T-helper 2 cell treated with Interferon-gamma antibody and Interleukin-4, amounts not matched to agents 5 μg/mL and 100 μg/mL, for 36 hours (primary cell): ENCODE results near the gene ZFR.
A peak's percentile ranks its signal among the peaks of the same experiment; 100 is the strongest.

Experiments
- DNase-seq: peaks from one replicate; pipeline ENCODE4 v3.0.0; 2021; ENCODE audit warnings: low spot score
- H3K27ac Mint-ChIP-seq: one replicate; pipeline ENCODE4 v1.8.0; 2021; ENCODE audit warnings: mild to moderate bottlenecking, mixed read lengths
- H3K27me3 Mint-ChIP-seq: one replicate; pipeline ENCODE4 v1.8.0; 2021; ENCODE audit warnings: low read depth, mixed read lengths
- H3K36me3 Mint-ChIP-seq: one replicate; pipeline ENCODE4 v1.8.0; 2021; ENCODE audit warnings: low read depth, mixed read lengths
- H3K4me1 Mint-ChIP-seq: one replicate; pipeline ENCODE4 v1.8.0; 2021; ENCODE audit warnings: low read depth, mixed read lengths
- H3K4me3 Mint-ChIP-seq: one replicate; pipeline ENCODE4 v1.8.0; 2022; ENCODE audit warnings: mild to moderate bottlenecking, moderate library complexity, mixed read lengths
- H3K9me3 Mint-ChIP-seq: one replicate; pipeline ENCODE4 v1.8.0; 2021; ENCODE audit warnings: mixed read lengths

The ZFR gene

GRCh38 chr5:32444431-32445286 lies at the start of gene ZFR:
ZFR (minus strand) TSS chr5:32444740; CDS start chr5:32444658, 82 bp downstream.
- Mint-ChIP-seq H3K9me3 (no peaks in the 10 kb centered on the region), H3K27me3 (peaks cover 9% of the 10 kb centered on the region), H3K27ac (peak within 1 kb of the TSS; percentile 94), H3K4me3 (peak within 1 kb of the TSS; percentile 90), H3K36me3 (peaks cover 13% of the 10 kb centered on the region), H3K4me1 (peaks cover 26% of the 10 kb centered on the region)
- DNase-seq, result peak; percentile 94

DNA sequence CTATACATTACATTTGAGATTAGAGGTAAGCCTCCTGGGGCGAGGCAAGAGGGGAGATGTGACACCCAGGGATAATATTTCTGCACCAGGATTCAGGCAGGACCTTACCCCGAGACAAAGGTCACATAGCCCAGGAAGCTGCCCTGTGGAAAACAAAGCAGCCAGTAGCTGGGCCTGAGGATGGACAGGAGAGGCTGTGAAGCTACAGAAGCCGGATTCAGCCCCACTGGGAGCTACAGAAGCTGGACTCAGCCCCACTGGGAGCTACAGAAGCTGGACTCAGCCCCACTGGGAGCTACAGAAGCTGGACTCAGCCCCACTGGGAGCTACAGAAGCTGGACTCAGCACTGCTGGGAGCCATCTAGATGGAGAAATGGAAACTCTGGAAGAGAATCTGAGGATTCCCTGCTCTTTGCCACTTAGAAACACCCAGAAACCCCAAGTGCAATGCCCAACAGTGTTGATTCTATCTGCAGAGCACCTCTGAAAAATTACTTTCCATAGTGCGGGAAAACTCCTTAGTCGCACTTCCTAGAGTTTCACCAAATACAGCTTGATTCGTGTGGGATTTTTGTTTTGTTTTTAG lies 46.5 kb upstream of the ZFR start:
- Mint-ChIP-seq H3K27ac (no peak overlapping the region), H3K4me3 (no peak overlapping the region), H3K27me3 (no peaks in the 10 kb centered on the region), H3K4me1 (peaks cover 1% of the 10 kb centered on the region), H3K9me3 (no peaks in the 10 kb centered on the region), H3K36me3 (no peaks in the 10 kb centered on the region)
- DNase-seq, result no peak

DNA sequence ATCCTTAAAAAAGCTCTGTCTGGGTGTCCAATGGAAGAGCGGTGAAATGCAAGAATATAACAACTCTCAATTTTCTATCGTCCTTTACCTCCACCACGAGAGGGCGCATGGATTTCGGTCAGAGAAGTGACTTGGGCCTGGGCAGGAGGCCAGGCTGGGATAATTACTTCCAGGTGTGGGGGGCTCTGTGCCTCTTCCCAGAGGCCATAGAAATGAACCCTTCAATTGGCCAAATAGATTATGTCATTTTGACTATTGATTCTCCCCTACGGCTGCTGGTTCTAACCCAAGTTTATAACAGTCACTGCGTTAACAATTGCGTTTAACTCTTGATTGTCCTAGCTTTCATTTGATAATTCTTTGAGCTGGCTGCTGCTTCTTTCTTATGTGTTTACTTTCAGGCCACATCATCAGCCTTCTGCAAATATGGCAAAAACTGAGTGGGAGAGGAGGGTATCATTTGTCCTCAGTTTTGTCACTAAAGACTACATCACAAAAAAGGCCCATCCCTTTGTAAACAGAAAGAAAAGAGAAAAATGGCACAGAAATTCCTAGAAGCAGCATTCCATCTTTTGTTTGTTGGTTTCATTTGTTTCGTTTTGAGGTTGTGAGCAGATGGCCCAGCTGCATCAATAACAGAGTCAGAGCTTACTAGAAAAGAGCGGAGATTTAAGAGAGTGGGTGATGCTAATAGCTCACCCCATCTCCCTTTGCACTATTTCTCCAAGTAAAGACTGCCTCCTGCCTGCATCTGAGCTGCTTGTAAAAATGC lies 45.4 kb upstream of the ZFR start:
- H3K27ac Mint-ChIP-seq, result no peak overlapping the region
- no peak overlapping the region for H3K4me3 Mint-ChIP-seq
- DNase-seq, result peak; percentile 48
- H3K9me3 Mint-ChIP-seq, result no peaks in the 10 kb centered on the region
- H3K27me3 Mint-ChIP-seq, result no peaks in the 10 kb centered on the region
- no peaks in the 10 kb centered on the region for H3K36me3 Mint-ChIP-seq
- H3K4me1 Mint-ChIP-seq, result peaks cover 1% of the 10 kb centered on the region

DNA sequence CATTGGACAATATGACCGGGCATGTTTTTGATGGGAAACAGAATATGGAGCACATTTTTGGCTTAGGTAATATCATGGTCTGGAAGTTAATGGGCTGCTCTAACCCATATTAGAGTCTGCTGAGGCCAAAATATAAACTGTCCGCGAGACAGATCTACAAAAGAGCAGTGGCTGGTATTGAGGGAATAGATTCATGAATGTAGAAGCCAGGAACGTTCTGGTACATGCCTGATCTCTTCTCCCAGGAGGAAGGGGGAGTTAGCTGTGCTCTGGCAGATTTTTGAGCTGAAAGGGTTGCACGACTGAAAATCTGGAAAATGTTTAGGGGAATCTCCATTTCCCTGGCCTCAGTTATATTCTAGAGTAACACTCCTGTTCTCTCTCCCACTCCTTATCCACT lies 42.9 kb upstream of the ZFR start:
- no peaks in the 10 kb centered on the region for H3K36me3 Mint-ChIP-seq

GRCh38 chr5:32487008-32487407 lies 42.5 kb upstream of the ZFR start:
- no peaks in the 10 kb centered on the region for H3K36me3 Mint-ChIP-seq
- no peaks in the 10 kb centered on the region for H3K9me3 Mint-ChIP-seq

More for the DNA sequence above, 42.9 kb upstream of the ZFR start:
- Mint-ChIP-seq H3K27me3 (no peaks in the 10 kb centered on the region), H3K4me1 (peaks cover 1% of the 10 kb centered on the region), H3K4me3 (no peak overlapping the region), H3K9me3 (no peaks in the 10 kb centered on the region), H3K27ac (no peak overlapping the region)
- no peak for DNase-seq

GRCh38 chr5:32482193-32482592 lies 37.7 kb upstream of the ZFR start:
- Mint-ChIP-seq H3K36me3 (no peaks in the 10 kb centered on the region), H3K4me1 (no peaks in the 10 kb centered on the region)

More at GRCh38 chr5:32487008-32487407, 42.5 kb upstream of the ZFR start:
- Mint-ChIP-seq H3K27ac (no peak overlapping the region), H3K4me1 (peaks cover 1% of the 10 kb centered on the region), H3K4me3 (no peak overlapping the region), H3K27me3 (no peaks in the 10 kb centered on the region)
- DNase-seq, result no peak

GRCh38 chr5:32479096-32479495 lies 34.6 kb upstream of the ZFR start:
- Mint-ChIP-seq H3K4me3 (no peak overlapping the region), H3K9me3 (no peaks in the 10 kb centered on the region), H3K36me3 (no peaks in the 10 kb centered on the region), H3K4me1 (no peaks in the 10 kb centered on the region), H3K27ac (no peak overlapping the region), H3K27me3 (no peaks in the 10 kb centered on the region)
- DNase-seq, result no peak

More at GRCh38 chr5:32482193-32482592, 37.7 kb upstream of the ZFR start:
- Mint-ChIP-seq H3K4me3 (no peak overlapping the region), H3K27me3 (no peaks in the 10 kb centered on the region), H3K27ac (no peak overlapping the region), H3K9me3 (no peaks in the 10 kb centered on the region)
- DNase-seq, result no peak

DNA sequence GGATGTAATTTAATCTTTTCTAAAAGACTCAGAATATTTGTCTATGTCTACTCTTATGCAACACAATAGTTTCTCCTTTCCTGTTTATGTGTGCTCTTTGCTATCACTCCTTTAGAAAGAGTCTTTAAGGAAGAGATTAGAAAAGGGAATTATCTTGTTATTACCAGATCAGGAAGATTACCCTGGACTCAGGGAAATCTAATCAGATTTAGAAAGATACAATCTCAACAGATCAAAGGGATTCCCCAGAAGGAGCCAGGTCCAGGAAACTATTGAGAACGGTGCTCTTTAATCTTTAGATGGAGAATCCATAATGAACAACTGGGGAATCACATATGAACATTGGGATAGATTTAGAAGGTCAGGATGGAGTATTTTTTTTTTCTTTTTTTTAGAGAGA lies 32.4 kb upstream of the ZFR start:
- H3K4me3 Mint-ChIP-seq, result no peak overlapping the region
- H3K9me3 Mint-ChIP-seq, result no peaks in the 10 kb centered on the region
- H3K36me3 Mint-ChIP-seq, result no peaks in the 10 kb centered on the region
- H3K4me1 Mint-ChIP-seq, result no peaks in the 10 kb centered on the region
- no peak overlapping the region for H3K27ac Mint-ChIP-seq
- DNase-seq, result no peak
- H3K27me3 Mint-ChIP-seq, result no peaks in the 10 kb centered on the region

DNA sequence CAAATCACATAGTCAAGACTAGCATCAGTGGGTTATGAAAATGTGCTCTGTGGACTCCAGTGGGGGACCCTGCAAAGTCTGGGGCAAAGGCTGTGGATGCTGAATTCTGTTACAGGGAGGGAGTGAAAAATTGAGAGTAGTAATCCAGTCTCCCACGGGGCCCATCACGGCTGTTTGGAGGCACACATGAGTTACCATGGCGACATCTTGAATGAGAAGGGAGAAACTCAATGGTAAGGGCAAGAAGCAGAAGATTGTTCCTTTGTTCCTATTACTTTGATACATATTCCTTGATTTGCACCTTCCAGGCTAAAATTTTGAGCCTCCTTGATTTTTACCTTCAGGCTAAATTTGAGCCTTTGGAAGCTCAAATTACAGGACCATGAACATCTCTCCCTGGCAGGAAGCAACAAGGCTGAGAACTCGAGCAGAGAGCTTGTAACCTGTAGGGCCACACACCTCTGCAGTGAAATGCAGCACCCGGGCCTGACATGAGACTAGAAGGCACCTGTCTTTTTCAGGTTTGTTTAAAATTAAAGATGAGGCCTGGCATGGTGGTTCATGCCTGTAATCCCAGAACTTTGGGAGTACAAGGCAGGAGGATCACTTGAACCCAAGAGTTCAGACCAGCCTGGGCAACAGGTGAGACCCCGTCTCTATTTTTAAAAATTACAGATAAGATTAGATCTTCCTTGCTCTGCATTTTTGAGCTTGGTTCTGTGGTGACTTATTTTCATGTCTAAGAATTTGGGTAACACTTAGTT lies 31.0 kb upstream of the ZFR start:
- no peaks in the 10 kb centered on the region for H3K4me1 Mint-ChIP-seq
- H3K4me3 Mint-ChIP-seq, result no peak overlapping the region
- peaks cover 2% of the 10 kb centered on the region for H3K27me3 Mint-ChIP-seq
- DNase-seq, result no peak
- no peaks in the 10 kb centered on the region for H3K36me3 Mint-ChIP-seq
- no peak overlapping the region for H3K27ac Mint-ChIP-seq
- H3K9me3 Mint-ChIP-seq, result no peaks in the 10 kb centered on the region

DNA sequence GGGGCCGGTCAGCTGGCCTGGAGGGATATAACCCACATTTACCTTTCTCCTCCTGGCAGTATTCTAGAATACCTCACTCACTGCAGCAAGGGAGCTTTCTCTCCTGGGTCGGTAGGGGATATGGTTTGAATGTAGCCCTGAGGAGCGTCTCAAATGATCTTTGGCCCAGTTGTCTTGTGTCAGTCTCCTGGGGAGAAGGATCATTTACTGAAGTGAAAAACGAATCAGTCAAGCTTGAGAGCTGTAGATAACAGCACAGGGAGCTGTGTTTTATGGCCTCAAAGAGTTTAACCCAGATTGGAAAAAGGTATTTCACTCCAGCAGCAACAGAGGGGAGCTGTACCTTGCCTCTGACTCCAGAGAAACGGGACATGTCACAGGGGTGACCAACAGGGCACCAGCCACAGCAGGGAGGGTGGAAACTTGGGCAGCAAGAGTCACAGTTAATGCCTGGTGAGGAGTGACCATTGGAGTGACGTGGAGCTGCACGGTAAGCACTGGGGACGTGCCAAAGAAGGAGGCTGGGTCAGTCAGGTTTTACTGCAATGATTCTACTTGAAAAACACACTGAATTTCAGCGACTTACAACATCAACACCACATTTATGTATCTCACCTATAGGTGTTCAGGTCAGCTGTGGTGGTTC lies 29.8 kb upstream of the ZFR start:
- peaks cover 2% of the 10 kb centered on the region for H3K27me3 Mint-ChIP-seq
- H3K4me1 Mint-ChIP-seq, result no peaks in the 10 kb centered on the region
- no peak overlapping the region for H3K27ac Mint-ChIP-seq
- DNase-seq, result no peak
- no peaks in the 10 kb centered on the region for H3K36me3 Mint-ChIP-seq
- H3K4me3 Mint-ChIP-seq, result no peak overlapping the region
- H3K9me3 Mint-ChIP-seq, result no peaks in the 10 kb centered on the region

- Mint-ChIP-seq H3K27me3 (peaks cover 7% of the 10 kb centered on the region), H3K4me1 (no peaks in the 10 kb centered on the region), H3K9me3 (no peaks in the 10 kb centered on the region), H3K4me3 (no peak overlapping the region), H3K27ac (no peak overlapping the region), H3K36me3 (no peaks in the 10 kb centered on the region)
- no peak for DNase-seq
Measured at GRCh38 chr5:32473072-32473471, 28.5 kb upstream of the ZFR start.

GRCh38 chr5:32471784-32472183 lies 27.2 kb upstream of the ZFR start:
- Mint-ChIP-seq H3K27me3 (peaks cover 7% of the 10 kb centered on the region), H3K36me3 (no peaks in the 10 kb centered on the region), H3K9me3 (no peaks in the 10 kb centered on the region), H3K4me1 (no peaks in the 10 kb centered on the region), H3K4me3 (no peak overlapping the region), H3K27ac (no peak overlapping the region)
- no peak for DNase-seq

DNA sequence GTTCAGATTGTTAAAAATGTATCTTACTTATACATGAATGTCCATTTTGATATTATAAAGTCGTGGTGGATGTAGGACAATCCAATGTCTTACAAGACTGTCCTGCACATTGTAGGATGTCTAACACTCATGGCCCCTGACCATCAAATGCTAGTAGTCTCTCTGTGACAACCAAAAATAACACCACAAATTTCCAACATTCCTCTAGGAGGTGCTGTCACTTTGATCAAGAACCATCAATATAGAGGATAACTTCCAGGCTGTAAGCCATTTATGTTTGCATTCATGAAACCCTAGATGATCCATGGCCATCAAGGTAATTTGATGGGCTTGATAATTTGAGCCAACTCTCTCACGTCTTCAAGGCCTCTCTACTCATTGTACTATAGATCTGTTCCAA lies 20.5 kb upstream of the ZFR start:
- H3K4me3 Mint-ChIP-seq, result no peak overlapping the region
- DNase-seq, result no peak
- no peak overlapping the region for H3K27ac Mint-ChIP-seq
- peaks cover 4% of the 10 kb centered on the region for H3K27me3 Mint-ChIP-seq
- no peaks in the 10 kb centered on the region for H3K4me1 Mint-ChIP-seq
- no peaks in the 10 kb centered on the region for H3K36me3 Mint-ChIP-seq
- H3K9me3 Mint-ChIP-seq, result no peaks in the 10 kb centered on the region
